ENCODE data around the gene PGLYRP4. TPM values are rescaled to one million over a fixed set of nuclear protein-coding genes. Genes with fewer than 3 reads are reported as not detected.

Gene PGLYRP4
- total and polyA plus RNA-seq, 4 donors, result not detected

- TF ChIP-seq CTCF (IDR thresholded peaks at IDR 0.05; ENCODE audit: low read depth, low read length, missing input control) (no peak), EGR1 (IDR thresholded peaks at IDR 0.05; ENCODE audit: low read depth in 2 of 2) (no peak), ZBTB33 (IDR thresholded peaks at IDR 0.05) (no peak), ATF3 (IDR thresholded peaks at IDR 0.05) (no peak)
Measured at GRCh38 chr1:153395776-153396175, 47.1 kb upstream of the PGLYRP4 start (continued).

GRCh38 chr1:153395136-153395685 is 46.6 kb upstream of the PGLYRP4 start:
- Histone ChIP-seq H3K9me3 (ENCODE audit: control insufficient read depth in 4 of 4, low read length in 3 of 4) (no peaks in the 10 kb centered on the region), H3K9ac (ENCODE audit: low read depth in 1 of 2, low read length in 2 of 2) (no peak overlapping the region), H3K27ac (ENCODE audit: low read depth in 1 of 2, low read length in 2 of 2) (no peak overlapping the region), H3K27me3 (ENCODE audit: control insufficient read depth in 4 of 4, insufficient read depth in 4 of 4, low read length in 3 of 4) (peaks cover 0 to 5% (median 0%) of the 10 kb centered on the region in 4 donors), H3K4me1 (ENCODE audit: control insufficient read depth in 4 of 4, insufficient read depth in 4 of 4, low read length in 3 of 4) (no peaks in the 10 kb centered on the region), H3K4me3 (ENCODE audit: low read depth in 1 of 3, low read length in 3 of 3) (no peak overlapping the region), H3K36me3 (ENCODE audit: control insufficient read depth in 4 of 4, insufficient read depth in 3 of 4, low read depth in 1 of 4, low read length in 3 of 4) (no peaks in the 10 kb centered on the region)
- 73% methylated on average over 7 of the region's 7 CpGs for WGBS
- peak; percentile 14 for DNase-seq (ENCODE audit: low spot score)
- no peak for TF ChIP-seq ATF3 (IDR thresholded peaks at IDR 0.05)
- no peak for TF ChIP-seq CTCF (IDR thresholded peaks at IDR 0.05; ENCODE audit: low read depth, low read length, missing input control)
- TF ChIP-seq GABPA (IDR thresholded peaks at IDR 0.05 in 1 of 2, conservative IDR thresholded peaks at IDR 0.05 in 1 of 2), result no peak
- no peak for TF ChIP-seq FOXA1 (IDR thresholded peaks at IDR 0.05)
- no peak for TF ChIP-seq SP1 (IDR thresholded peaks at IDR 0.05)

GRCh38 chr1:153394391-153394790 is 45.8 kb upstream of the PGLYRP4 start:
- peak; percentile 27 for DNase-seq (ENCODE audit: low spot score)
- Histone ChIP-seq H3K27me3 (ENCODE audit: control insufficient read depth in 4 of 4, insufficient read depth in 4 of 4, low read length in 3 of 4) (peaks cover 0 to 5% (median 0%) of the 10 kb centered on the region in 4 donors), H3K9me3 (ENCODE audit: control insufficient read depth in 4 of 4, low read length in 3 of 4) (no peaks in the 10 kb centered on the region), H3K27ac (ENCODE audit: low read depth in 1 of 2, low read length in 2 of 2) (no peak overlapping the region), H3K4me3 (ENCODE audit: low read depth in 1 of 3, low read length in 3 of 3) (no peak overlapping the region), H3K9ac (ENCODE audit: low read depth in 1 of 2, low read length in 2 of 2) (no peak overlapping the region), H3K36me3 (ENCODE audit: control insufficient read depth in 4 of 4, insufficient read depth in 3 of 4, low read depth in 1 of 4, low read length in 3 of 4) (no peaks in the 10 kb centered on the region), H3K4me1 (ENCODE audit: control insufficient read depth in 4 of 4, insufficient read depth in 4 of 4, low read length in 3 of 4) (no peaks in the 10 kb centered on the region)
- WGBS, result 79% methylated on average over 5 of the region's 5 CpGs
- no peak for TF ChIP-seq JUND (IDR thresholded peaks at IDR 0.05)
- no peak for TF ChIP-seq YY1 (IDR thresholded peaks at IDR 0.05)
- TF ChIP-seq HNF4A (conservative IDR thresholded peaks at IDR 0.05), result no peak

Measured in liver (tissue), 9 donors.